Embryonic facial prominence (tissue), 1 donor: ENCODE results near the gene FAM156A.
A peak's percentile ranks its signal among the peaks of the same experiment; 100 is the strongest.
"Not testable (repeated sequence)": the region's sequence is repeated elsewhere in the genome, so short reads cannot be mapped to it uniquely, and the experiment has no call there.

Experiments used
- DNase-seq: peaks from one replicate; pipeline ENCODE4 v3.0.0-alpha.2; 2016; ENCODE audit errors: extremely low spot score

FAM156A gene

GRCh38 chrX:52966993-52967738, 8.8 kb upstream of the FAM156A start:
- not testable (repeated sequence) for DNase-seq

- DNase-seq = not testable (repeated sequence)
Measured at GRCh38 chrX:52958961-52959360, 643 bp upstream of the FAM156A start.

GRCh38 chrX:52949884-52950283, 8.4 kb downstream of the FAM156A start:
- not testable (repeated sequence) for DNase-seq

GRCh38 chrX:52949325-52949724, 9.0 kb downstream of the FAM156A start:
- DNase-seq = not testable (repeated sequence)

- DNase-seq = not testable (repeated sequence)
Measured at GRCh38 chrX:52948265-52948664, 10.1 kb downstream of the FAM156A start.

- not testable (repeated sequence) for DNase-seq
Measured at GRCh38 chrX:52947501-52947900, 10.8 kb downstream of the FAM156A start.

GRCh38 chrX:52945838-52946494, 12.4 kb downstream of the FAM156A start:
- DNase-seq = not testable (repeated sequence)

GRCh38 chrX:52941728-52942127, 16.6 kb downstream of the FAM156A start:
- not testable (repeated sequence) for DNase-seq

GRCh38 chrX:52940704-52941103, 17.6 kb downstream of the FAM156A start:
- DNase-seq = not testable (repeated sequence)

- not testable (repeated sequence) for DNase-seq
Measured at GRCh38 chrX:52935470-52935784, 22.9 kb downstream of the FAM156A start.

- peak; percentile 88 for DNase-seq
Measured at GRCh38 chrX:52934704-52935469, 23.4 kb downstream of the FAM156A start.

- DNase-seq = no peak
Measured at GRCh38 chrX:52933976-52934703, 24.2 kb downstream of the FAM156A start.

GRCh38 chrX:52933213-52933612, 25.1 kb downstream of the FAM156A start:
- no peak for DNase-seq

- not testable (repeated sequence) for DNase-seq
Measured at GRCh38 chrX:52930214-52930613, 28.1 kb downstream of the FAM156A start.

- no peak for DNase-seq
Measured at GRCh38 chrX:52923781-52924241, 34.5 kb downstream of the FAM156A start.

- DNase-seq = not testable (repeated sequence)
Measured at GRCh38 chrX:52914704-52915103, 43.6 kb downstream of the FAM156A start.

- not testable (repeated sequence) for DNase-seq
Measured at GRCh38 chrX:52913681-52914080, 44.6 kb downstream of the FAM156A start.

GRCh38 chrX:52909313-52909969, 48.9 kb downstream of the FAM156A start:
- not testable (repeated sequence) for DNase-seq

- DNase-seq = not testable (repeated sequence)
Measured at GRCh38 chrX:52907900-52908299, 50.4 kb downstream of the FAM156A start.

- DNase-seq = not testable (repeated sequence)
Measured at GRCh38 chrX:52907137-52907536, 51.2 kb downstream of the FAM156A start.

- DNase-seq = not testable (repeated sequence)
Measured at GRCh38 chrX:52906072-52906471, 52.2 kb downstream of the FAM156A start.
